ENCODE measurements around the gene ACSL6.

The ACSL6 gene

GRCh38 chr5:132017738-132018625 is 6.5 kb upstream of the ACSL6 start:
- TF ChIP-seq CTCF (IDR thresholded peaks at IDR 0.05; ENCODE audit: insufficient read depth, low read depth, low read length, missing control alignments): no peak
- H3K4me3 ChIP-seq (ENCODE audit: low read depth, low read length): no peak overlapping the region
- no peak for DNase-seq (ENCODE audit: low read depth)

DNA sequence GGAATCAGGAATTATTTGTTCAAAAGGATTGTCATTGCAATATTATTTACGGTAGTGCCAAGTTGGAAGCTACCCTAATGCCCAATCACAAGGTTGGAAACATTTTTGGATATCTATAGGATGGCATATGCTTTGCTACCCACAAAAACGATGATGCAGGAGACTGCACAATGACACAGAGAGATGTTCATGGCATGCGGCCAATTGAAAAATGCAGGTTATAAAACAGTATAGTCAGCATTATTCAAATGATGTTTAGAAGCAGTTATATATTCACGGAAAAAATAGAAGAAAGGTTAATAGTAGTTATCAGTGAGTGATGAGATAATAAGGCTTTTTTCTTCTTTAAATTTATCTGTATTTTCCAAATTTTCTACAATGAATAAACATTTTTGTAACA is 5.9 kb upstream of the ACSL6 start:
- H3K4me3 ChIP-seq (ENCODE audit: low read depth, low read length): no peak overlapping the region
- DNase-seq (ENCODE audit: low read depth): no peak
- no peak for TF ChIP-seq CTCF (IDR thresholded peaks at IDR 0.05; ENCODE audit: insufficient read depth, low read depth, low read length, missing control alignments)

GRCh38 chr5:132016721-132017250 is 5.3 kb upstream of the ACSL6 start:
- peak; percentile 0 for DNase-seq (ENCODE audit: low read depth)
- no peak for TF ChIP-seq CTCF (IDR thresholded peaks at IDR 0.05; ENCODE audit: insufficient read depth, low read depth, low read length, missing control alignments)
- no peak overlapping the region for H3K4me3 ChIP-seq (ENCODE audit: low read depth, low read length)

DNA sequence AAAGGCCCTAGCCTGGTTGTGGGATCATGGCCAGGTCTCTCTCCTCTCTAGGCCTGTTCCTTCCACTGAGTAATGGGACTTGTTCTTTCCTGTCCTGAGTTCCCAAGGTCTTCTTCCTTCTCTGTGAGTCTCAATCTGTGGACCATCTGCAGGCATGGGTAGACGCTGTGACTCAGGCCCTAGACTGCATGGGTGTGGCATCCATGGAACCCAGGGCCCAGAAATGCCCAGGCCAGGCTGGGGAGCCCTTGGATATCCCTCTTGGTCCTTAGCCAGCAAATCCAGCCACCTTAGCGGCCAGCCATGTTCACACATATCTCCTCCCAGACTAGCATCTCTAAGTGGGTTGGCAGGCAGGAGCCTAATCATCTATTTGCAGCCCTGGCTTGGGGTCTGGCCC is 2.3 kb upstream of the ACSL6 start:
- no peak for TF ChIP-seq CTCF (IDR thresholded peaks at IDR 0.05; ENCODE audit: insufficient read depth, low read depth, low read length, missing control alignments)
- H3K4me3 ChIP-seq (ENCODE audit: low read depth, low read length): no peak overlapping the region
- no peak for DNase-seq (ENCODE audit: low read depth)

GRCh38 chr5:132013006-132013689 is 1.7 kb upstream of the ACSL6 start:
- no peak for TF ChIP-seq CTCF (IDR thresholded peaks at IDR 0.05; ENCODE audit: insufficient read depth, low read depth, low read length, missing control alignments)

GRCh38 chr5:132012371-132013005 is 1.0 kb upstream of the ACSL6 start:
- TF ChIP-seq CTCF (IDR thresholded peaks at IDR 0.05; ENCODE audit: insufficient read depth, low read depth, low read length, missing control alignments): no peak
- H3K4me3 ChIP-seq (ENCODE audit: low read depth, low read length): no peak overlapping the region
- DNase-seq (ENCODE audit: low read depth): no peak

More at GRCh38 chr5:132013006-132013689, 1.7 kb upstream of the ACSL6 start:
- no peak overlapping the region for H3K4me3 ChIP-seq (ENCODE audit: low read depth, low read length)
- DNase-seq (ENCODE audit: low read depth): no peak
